HepG2 (cell line): ENCODE results near the gene NOVA2. TPM values are rescaled to one million over a fixed set of nuclear protein-coding genes. Genes with fewer than 3 reads are reported as not detected.

Experiments used
- BCL3 ChIP-seq: sonication (generic); formaldehyde crosslinking; IDR thresholded peaks from 2 replicates; pipeline ENCODE4 v1.5.1; 2020; ENCODE audit warnings: mild to moderate bottlenecking, missing genetic modification reagents, moderate library complexity
- EP300 ChIP-seq, 3 experiments: sonication (generic) in 1 of 3; formaldehyde crosslinking in 1 of 3; IDR thresholded peaks; 2 replicates each; pipeline versions ENCODE4 v1.5.1 to v1.6.1; 2011 to 2020; ENCODE audit warnings: low read depth in 2 of 3, low read length in 2 of 3, borderline replicate concordance in 1 of 3, improper control_type of control experiment in 1 of 3, mild to moderate bottlenecking in 1 of 3, missing genetic modification reagents in 1 of 3, moderate library complexity in 1 of 3
- GTF2F1 ChIP-seq: fragments of 150-350 bp; IDR thresholded peaks from 2 replicates; pipeline ENCODE4 v1.6.1; 2014; ENCODE audit warnings: low read length
- HNRNPK ChIP-seq: fragments of 200-400 bp; formaldehyde crosslinking; IDR thresholded peaks from 2 replicates; pipeline ENCODE4 v1.6.1; 2018; ENCODE audit warnings: low read length, low read depth, moderate library complexity, mild to moderate bottlenecking; ENCODE audit not compliant: poor library complexity, severe bottlenecking
- KDM3A ChIP-seq: IDR thresholded peaks from 2 replicates; pipeline ENCODE4 v1.6.1; 2018; ENCODE audit warnings: low read depth, missing compliant biosample characterization
- NFE2 ChIP-seq: sonication (generic); formaldehyde crosslinking; IDR thresholded peaks from 2 replicates; pipeline ENCODE4 v1.4.0; 2020; ENCODE audit warnings: missing genetic modification reagents
- NFYC ChIP-seq: IDR thresholded peaks from 2 replicates; pipeline ENCODE4 v1.6.1; 2016; ENCODE audit warnings: missing genetic modification reagents, missing compliant biosample characterization
- NPAS2 ChIP-seq: sonication (generic); formaldehyde crosslinking; IDR thresholded peaks from 2 replicates; pipeline ENCODE4 v1.8.0; 2022; ENCODE audit warnings: mild to moderate bottlenecking, missing genetic modification reagents, borderline replicate concordance
- RCOR2 ChIP-seq: IDR thresholded peaks from 2 replicates; pipeline ENCODE4 v1.6.1; 2016; ENCODE audit warnings: missing biosample characterization, missing genetic modification reagents
- SNAI1 ChIP-seq: sonication (generic); formaldehyde crosslinking; IDR thresholded peaks from 2 replicates; pipeline ENCODE4 v1.5.0; 2020; ENCODE audit warnings: mild to moderate bottlenecking, missing genetic modification reagents, borderline replicate concordance
- SRF ChIP-seq: IDR thresholded peaks from 2 replicates; pipeline ENCODE4 v1.6.1; 2011; ENCODE audit warnings: mild to moderate bottlenecking, low read depth, low read length, moderate library complexity
- ZNF383 ChIP-seq: sonication (generic); formaldehyde crosslinking; IDR thresholded peaks from 2 replicates; pipeline ENCODE4 v1.4.0; 2020; ENCODE audit warnings: missing genetic modification reagents, mild to moderate bottlenecking, borderline replicate concordance
- polyA plus RNA-seq, 8 experiments: library from polyadenylated mRNA; depleted of rRNA in 3 of 8; stranded (reverse) in 7 of 8; unstranded in 1 of 8; fragments of >200 nt; fragmentation: Illumina TruSeq in 4 of 8; extraction: Trizol in 4 of 8; gene quantifications; 2 replicates each; pipeline versions ENCODE4 v1.2.1 to v1.2.3, GENCODE V29; 2011 to 2016; ENCODE audit warnings: low read depth in 4 of 8, missing spikeins in 1 of 8, mixed read lengths in 1 of 8; ENCODE audit not compliant: insufficient read depth in 1 of 8
- total RNA-seq, 5 experiments: library from RNA; depleted of rRNA; stranded (reverse); fragments of >200 nt; fragmentation: Illumina TruSeq; extraction: Trizol; gene quantifications; 2 replicates each; pipeline ENCODE4 v1.2.3, GENCODE V29; 2016; ENCODE audit warnings: low read depth in 1 of 5
- TF ChIP-seq, protein P1 (sequence below): sonication (generic); formaldehyde crosslinking; IDR thresholded peaks from 2 replicates; pipeline ENCODE4 v1.4.0; 2020; ENCODE audit warnings: mild to moderate bottlenecking, missing genetic modification reagents

Gene NOVA2
- total and polyA plus RNA-seq, 2 of the 13 experiments (the other 11 are each of a cell fraction or from before 2014, with no cell fraction given), result not detected

DNA sequence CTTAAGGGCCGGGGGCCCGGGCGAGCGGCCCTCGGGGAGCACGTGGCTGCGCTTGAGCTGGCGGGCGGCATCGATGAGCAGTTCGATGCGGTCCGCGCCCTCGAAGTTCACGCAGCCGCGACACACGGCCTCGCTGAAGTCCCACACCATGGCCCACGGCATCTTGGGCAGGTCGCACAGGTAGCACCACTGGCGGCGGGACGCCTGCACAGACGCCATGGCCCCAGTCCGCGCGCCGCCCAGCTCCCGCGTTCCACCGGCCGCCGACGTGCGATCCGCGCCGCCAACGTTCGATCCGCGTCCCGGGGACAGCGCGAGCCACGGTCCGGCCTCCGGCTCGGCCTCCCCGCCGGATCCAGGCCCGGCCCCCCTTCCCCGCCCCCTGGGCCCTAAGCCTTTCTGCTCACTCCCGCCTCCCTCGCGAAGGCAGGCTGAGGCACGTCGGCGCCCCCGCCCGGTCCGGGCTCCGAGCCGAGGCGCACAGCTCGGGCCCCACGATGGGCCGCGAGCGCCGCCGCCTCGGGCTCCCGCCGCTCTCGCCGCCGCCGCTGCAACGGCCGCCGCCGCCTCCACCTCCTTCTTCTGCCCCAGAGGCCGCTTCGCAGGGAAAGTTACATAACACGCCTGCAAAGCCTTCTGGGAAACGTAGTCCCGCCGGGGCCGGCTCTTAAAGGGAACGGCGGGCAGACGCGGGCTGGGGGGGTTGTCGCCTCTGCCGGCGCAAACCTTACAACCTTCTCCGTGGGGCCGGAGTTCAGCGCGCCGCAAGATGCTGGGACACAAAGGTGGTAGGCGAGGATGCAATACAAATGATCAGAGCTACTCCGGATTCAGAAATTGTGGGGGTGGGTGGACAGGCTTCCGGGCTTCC is 87.9 kb downstream of the NOVA2 start, which contains the start of gene IRF2BP1 (continued):
- TF ChIP-seq ZNF383 (CRISPR knock-in tag), result no peak
- no peak; the same call in 1 of the 2 replicates for TF ChIP-seq RCOR2 (CRISPR knock-in tag)
- no peak for TF ChIP-seq NPAS2 (CRISPR knock-in tag)
- 0 out of 2 replicates have a peak, but pooled peaks have one; percentile 39 for TF ChIP-seq SRF
- TF ChIP-seq GTF2F1, result no peak
- TF ChIP-seq HNRNPK, result peak; percentile 32
- TF ChIP-seq EP300 (IDR thresholded peaks at IDR 0.05; ENCODE audit: low read depth in 2 of 2, low read length in 2 of 2), result no peak; a peak in 1 of 4 replicates
- TF ChIP-seq EP300 (CRISPR knock-in tag; IDR thresholded peaks at IDR 0.05; ENCODE audit: borderline replicate concordance), result no peak
- peak; percentile 84 for TF ChIP-seq BCL3 (CRISPR knock-in tag)
- no peak; the same call in 1 of the 2 replicates for TF ChIP-seq NFYC
- TF ChIP-seq KDM3A, result no peak
- TF ChIP-seq NFE2 (CRISPR knock-in tag), result no peak
- TF ChIP-seq, protein P1, sequence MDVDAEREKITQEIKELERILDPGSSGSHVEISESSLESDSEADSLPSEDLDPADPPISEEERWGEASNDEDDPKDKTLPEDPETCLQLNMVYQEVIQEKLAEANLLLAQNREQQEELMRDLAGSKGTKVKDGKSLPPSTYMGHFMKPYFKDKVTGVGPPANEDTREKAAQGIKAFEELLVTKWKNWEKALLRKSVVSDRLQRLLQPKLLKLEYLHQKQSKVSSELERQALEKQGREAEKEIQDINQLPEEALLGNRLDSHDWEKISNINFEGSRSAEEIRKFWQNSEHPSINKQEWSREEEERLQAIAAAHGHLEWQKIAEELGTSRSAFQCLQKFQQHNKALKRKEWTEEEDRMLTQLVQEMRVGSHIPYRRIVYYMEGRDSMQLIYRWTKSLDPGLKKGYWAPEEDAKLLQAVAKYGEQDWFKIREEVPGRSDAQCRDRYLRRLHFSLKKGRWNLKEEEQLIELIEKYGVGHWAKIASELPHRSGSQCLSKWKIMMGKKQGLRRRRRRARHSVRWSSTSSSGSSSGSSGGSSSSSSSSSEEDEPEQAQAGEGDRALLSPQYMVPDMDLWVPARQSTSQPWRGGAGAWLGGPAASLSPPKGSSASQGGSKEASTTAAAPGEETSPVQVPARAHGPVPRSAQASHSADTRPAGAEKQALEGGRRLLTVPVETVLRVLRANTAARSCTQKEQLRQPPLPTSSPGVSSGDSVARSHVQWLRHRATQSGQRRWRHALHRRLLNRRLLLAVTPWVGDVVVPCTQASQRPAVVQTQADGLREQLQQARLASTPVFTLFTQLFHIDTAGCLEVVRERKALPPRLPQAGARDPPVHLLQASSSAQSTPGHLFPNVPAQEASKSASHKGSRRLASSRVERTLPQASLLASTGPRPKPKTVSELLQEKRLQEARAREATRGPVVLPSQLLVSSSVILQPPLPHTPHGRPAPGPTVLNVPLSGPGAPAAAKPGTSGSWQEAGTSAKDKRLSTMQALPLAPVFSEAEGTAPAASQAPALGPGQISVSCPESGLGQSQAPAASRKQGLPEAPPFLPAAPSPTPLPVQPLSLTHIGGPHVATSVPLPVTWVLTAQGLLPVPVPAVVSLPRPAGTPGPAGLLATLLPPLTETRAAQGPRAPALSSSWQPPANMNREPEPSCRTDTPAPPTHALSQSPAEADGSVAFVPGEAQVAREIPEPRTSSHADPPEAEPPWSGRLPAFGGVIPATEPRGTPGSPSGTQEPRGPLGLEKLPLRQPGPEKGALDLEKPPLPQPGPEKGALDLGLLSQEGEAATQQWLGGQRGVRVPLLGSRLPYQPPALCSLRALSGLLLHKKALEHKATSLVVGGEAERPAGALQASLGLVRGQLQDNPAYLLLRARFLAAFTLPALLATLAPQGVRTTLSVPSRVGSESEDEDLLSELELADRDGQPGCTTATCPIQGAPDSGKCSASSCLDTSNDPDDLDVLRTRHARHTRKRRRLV (CRISPR knock-in tag), result no peak
- TF ChIP-seq SNAI1 (CRISPR knock-in tag), result no peak
